ENCODE results near the gene RPL39. TPM values are rescaled to one million over a fixed set of nuclear protein-coding genes. Genes with fewer than 3 reads are reported as not detected.
"Not testable (repeated sequence)": the region's sequence is repeated elsewhere in the genome, so short reads cannot be mapped to it uniquely, and the experiment has no call there.

Gene RPL39
- 6,218 TPM for total RNA-seq

DNA sequence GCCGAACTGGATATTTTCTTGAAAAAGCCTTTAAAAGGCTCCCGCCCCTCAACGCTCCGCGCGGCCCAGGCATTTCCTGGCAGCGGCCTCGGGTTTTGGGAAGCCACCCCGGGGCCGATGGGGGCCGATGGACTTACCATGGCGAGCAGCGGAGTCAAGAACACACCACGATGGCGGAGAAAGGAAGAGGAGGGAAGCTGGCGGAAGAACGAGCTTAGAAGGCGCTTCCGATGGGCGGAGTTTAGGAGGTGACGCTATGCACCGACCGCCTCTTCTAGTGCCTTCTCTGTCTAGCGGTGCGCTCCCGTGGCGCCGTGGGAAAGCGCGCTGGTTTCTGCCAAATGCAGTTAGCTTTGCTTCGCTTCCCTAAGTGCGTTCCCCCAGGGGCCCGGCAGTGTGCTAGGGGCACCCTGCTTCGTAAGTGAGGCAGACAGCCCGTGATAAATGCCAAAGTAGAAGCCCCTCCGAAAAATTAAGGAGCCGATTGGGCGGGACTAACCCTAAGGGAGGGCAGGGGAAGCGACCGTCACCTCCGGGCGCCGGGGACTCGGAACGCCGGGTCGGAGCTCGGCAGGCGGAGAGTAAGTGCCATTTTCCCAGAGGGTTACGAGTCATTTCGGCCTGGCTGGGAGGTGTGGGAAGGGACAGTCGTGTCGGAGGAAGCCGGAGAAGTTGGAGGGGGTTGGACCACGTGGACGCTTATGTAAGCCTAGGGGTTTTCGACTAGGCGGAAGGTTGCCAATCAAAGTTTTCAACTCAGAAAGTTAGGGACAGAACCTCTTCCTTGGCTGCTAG lies at the start of gene RPL39:
RPL39 (minus strand) TSS at position 194 of the 795 bp plus-strand sequence; CDS start at position 140, 54 bp downstream.
- H3K9me3 ChIP-seq (ENCODE audit: low read depth, low read length): no peaks in the 10 kb centered on the region
- no peaks in the 10 kb centered on the region for H3K27me3 ChIP-seq (ENCODE audit: insufficient read depth, low read length)
- H3K4me3 ChIP-seq (ENCODE audit: low read length): peak within 1 kb of the TSS; percentile 83
- H3K4me1 ChIP-seq (ENCODE audit: insufficient read depth, low read length): peaks cover 31% of the 10 kb centered on the region

DNA sequence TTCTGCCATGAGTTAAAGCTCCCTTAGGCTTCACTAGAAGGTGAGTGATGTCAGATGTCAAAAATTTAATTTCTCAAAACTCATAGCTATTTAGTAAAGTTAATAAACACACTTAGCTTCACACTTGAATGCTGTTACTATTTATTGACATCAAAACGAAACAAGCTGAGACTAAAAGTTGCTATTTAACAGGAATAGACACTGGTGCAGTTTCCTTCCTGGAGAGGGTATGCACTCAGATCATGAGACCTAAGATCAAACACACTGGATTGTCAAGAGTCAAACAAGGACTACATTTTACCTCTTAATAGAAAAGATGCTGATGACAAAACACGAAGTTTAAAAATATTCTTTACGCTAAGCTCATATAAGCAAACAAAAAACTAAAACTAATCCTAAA lies 42.5 kb upstream of the RPL39 start:
- no peaks in the 10 kb centered on the region for H3K27me3 ChIP-seq (ENCODE audit: insufficient read depth, low read length)
- H3K9me3 ChIP-seq (ENCODE audit: low read depth, low read length): no peaks in the 10 kb centered on the region
- no peaks in the 10 kb centered on the region for H3K4me1 ChIP-seq (ENCODE audit: insufficient read depth, low read length)
- H3K4me3 ChIP-seq (ENCODE audit: low read length): no peak overlapping the region

DNA sequence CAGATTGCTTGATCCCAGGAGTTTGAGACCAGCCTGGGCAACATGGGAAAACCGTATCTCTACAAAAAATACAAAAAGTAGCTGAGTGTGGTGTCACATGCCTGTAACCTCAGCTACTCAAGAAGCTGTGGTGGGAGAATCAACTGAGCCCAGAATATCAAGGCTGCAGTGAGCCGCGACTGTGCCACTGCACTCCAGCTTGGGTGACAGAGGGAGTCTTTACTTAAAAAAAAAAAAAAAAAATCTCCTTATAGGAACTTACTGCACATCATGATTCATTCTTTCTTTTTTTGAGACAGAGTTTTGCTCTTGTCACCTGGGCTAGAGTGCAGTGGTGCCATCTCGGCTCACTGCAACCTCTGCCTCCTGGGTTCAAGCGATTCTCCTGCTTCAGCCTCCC lies 37.0 kb upstream of the RPL39 start:
- Histone ChIP-seq H3K4me1 (ENCODE audit: insufficient read depth, low read length) (no peaks in the 10 kb centered on the region), H3K4me3 (ENCODE audit: low read length) (no peak overlapping the region), H3K9me3 (ENCODE audit: low read depth, low read length) (no peaks in the 10 kb centered on the region), H3K27me3 (ENCODE audit: insufficient read depth, low read length) (no peaks in the 10 kb centered on the region)

DNA sequence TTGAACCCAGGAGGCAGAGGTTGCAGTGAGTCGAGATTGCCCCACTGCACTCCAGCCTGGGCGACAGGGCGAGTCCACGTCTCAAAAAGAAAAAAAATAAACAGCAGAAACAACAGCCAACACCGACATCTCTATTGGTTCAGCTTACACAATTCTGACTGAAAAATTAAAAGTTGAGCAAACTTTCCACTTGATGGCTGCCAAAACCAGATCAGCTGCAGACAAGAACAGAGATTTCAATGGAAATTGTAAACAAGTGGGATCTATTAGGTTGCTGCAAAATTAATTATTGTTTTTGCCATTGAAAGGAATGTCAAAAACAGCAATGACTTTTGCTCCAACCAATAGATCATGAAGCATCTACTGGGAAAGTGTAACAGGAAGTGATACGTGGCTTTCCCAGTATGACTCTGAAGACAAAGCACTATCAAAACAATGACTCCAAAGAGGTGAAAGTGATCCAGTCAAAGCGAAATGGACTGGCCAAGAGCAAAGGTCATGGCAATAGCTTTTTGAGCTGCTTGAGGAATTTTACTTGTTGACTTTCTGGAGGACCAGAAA lies 35.0 kb upstream of the RPL39 start:
- Histone ChIP-seq H3K27me3 (ENCODE audit: insufficient read depth, low read length) (no peaks in the 10 kb centered on the region), H3K9me3 (ENCODE audit: low read depth, low read length) (no peaks in the 10 kb centered on the region), H3K4me3 (ENCODE audit: low read length) (no peak overlapping the region), H3K4me1 (ENCODE audit: insufficient read depth, low read length) (no peaks in the 10 kb centered on the region)

DNA sequence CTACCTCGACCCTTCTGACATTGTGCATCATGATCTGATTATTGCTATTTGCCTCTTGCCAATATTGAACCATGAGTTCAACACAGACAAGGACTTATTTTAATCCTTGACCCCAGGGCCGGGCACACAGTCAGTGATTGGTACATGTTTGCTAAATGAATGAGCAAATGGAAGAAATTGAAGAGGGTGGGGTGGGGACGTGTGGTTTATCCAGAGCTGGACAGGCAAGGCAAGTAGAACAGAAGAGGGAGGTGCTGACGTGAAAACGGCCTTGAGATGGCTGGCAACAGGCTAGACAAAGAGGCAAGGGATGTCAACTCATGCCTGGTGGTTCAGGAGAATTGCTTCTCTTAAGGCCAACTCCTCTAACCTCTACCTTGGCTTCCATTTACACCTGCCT lies 32.8 kb upstream of the RPL39 start:
- not testable (repeated sequence) for H3K9me3 ChIP-seq (ENCODE audit: low read depth, low read length); H3K4me1 ChIP-seq (ENCODE audit: insufficient read depth, low read length); H3K4me3 ChIP-seq (ENCODE audit: low read length); H3K27me3 ChIP-seq (ENCODE audit: insufficient read depth, low read length)

DNA sequence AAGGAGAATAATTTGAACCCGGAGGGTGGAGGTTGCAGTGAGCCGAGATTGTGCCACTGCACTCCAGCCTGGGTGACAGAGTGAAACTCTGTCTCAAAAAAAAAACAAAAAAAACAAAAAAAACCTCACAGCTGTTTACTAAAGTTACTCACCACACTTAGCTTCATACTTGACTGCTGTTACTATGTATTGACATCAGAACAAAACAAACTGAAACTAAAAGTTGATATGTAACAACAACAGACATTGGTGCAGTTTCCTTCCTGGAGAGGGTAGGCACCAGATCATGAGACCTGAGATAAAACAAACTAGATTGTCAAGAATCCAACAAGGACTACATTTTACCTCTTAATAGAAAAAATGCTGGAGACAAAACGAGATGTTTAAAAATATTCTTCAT lies 30.3 kb upstream of the RPL39 start:
- H3K9me3 ChIP-seq (ENCODE audit: low read depth, low read length); H3K4me3 ChIP-seq (ENCODE audit: low read length); H3K4me1 ChIP-seq (ENCODE audit: insufficient read depth, low read length); H3K27me3 ChIP-seq (ENCODE audit: insufficient read depth, low read length): not testable (repeated sequence)

DNA sequence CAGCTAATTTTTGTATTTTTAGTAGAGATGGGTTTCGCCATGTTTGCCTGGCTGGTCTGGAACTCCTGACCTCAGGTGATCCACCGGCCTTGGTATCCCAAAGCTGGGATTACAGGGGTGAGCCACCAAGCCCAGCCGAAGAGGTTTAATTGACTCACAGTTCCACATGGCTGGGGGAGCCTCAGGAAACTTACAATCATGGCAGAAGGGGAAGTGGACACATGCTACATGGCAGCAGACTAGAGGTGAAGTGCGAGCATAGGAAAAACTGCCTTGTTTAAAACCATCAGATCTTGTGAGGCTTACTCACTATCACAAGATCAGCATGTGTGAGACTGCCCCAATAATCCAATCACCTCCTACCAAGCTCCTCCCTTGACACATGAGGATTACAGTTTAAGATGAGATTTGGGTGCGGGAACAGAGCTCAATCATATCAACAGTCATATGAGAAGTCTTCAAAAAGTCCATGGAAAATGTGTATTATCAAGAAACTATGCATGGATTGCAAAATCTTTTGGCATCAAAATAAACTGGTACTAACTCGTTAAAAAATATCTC lies 25.8 kb upstream of the RPL39 start:
- H3K4me3 ChIP-seq (ENCODE audit: low read length): no peak overlapping the region
- H3K27me3 ChIP-seq (ENCODE audit: insufficient read depth, low read length): no peaks in the 10 kb centered on the region
- no peaks in the 10 kb centered on the region for H3K4me1 ChIP-seq (ENCODE audit: insufficient read depth, low read length)
- no peaks in the 10 kb centered on the region for H3K9me3 ChIP-seq (ENCODE audit: low read depth, low read length)

DNA sequence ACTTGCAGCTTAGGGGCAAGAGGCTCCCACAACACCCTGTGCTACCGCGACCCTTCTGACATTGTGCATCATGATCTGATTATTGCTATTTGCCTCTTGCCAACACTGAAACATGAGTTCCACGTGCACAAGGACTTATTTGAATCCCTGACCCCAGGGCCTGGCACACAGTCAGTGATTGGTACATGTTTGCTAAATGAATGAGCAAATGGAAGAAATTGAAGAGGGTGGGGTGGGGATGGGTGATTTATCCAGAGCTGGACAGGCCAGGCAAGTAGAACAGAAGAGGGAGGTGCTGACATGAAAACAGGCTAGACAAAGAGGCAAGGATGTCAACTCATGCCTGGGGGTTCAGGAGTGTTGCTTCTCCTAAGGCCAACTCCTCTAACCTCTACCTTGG lies 24.9 kb upstream of the RPL39 start:
- Histone ChIP-seq H3K9me3 (ENCODE audit: low read depth, low read length) (no peaks in the 10 kb centered on the region), H3K4me1 (ENCODE audit: insufficient read depth, low read length) (no peaks in the 10 kb centered on the region)

DNA sequence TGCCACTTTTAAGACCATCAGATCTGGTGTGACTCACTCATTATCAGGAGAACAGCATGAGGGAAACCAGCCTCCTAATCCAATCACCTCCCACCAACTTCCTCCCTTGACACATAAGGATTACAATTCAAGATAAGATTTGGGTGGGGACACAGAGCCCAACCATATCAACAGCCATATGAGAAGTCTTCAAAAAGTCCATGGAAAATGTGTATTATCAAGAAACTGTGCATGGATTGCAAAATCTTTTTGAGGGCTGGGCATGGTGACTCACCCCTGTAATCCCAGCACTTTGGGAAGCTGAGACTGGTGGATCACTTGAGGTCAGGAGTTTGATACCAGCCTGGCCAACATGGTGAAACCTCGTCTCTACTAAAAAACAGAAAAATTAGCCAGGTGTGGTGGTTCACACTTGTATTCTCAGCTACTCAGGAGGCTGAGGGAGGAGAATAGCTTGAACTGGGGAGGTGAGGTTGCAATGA lies 17.8 kb upstream of the RPL39 start:
- Histone ChIP-seq H3K27me3 (ENCODE audit: insufficient read depth, low read length) (no peaks in the 10 kb centered on the region), H3K4me3 (ENCODE audit: low read length) (no peak overlapping the region), H3K4me1 (ENCODE audit: insufficient read depth, low read length) (no peaks in the 10 kb centered on the region), H3K9me3 (ENCODE audit: low read depth, low read length) (no peaks in the 10 kb centered on the region)

More for the DNA sequence above, 24.9 kb upstream of the RPL39 start:
- Histone ChIP-seq H3K4me3 (ENCODE audit: low read length) (no peak overlapping the region), H3K27me3 (ENCODE audit: insufficient read depth, low read length) (no peaks in the 10 kb centered on the region)

DNA sequence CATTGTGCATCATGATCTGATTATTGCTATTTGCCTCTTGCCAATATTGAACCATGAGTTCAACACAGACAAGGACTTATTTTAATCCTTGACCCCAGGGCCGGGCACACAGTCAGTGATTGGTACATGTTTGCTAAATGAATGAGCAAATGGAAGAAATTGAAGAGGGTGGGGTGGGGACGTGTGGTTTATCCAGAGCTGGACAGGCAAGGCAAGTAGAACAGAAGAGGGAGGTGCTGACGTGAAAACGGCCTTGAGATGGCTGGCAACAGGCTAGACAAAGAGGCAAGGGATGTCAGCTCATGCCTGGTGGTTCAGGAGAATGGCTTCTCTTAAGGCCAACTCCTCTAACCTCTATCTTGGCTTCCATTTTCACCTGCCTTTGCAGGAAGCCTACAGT lies 17.0 kb upstream of the RPL39 start:
- H3K9me3 ChIP-seq (ENCODE audit: low read depth, low read length); H3K4me1 ChIP-seq (ENCODE audit: insufficient read depth, low read length); H3K4me3 ChIP-seq (ENCODE audit: low read length); H3K27me3 ChIP-seq (ENCODE audit: insufficient read depth, low read length): not testable (repeated sequence)

DNA sequence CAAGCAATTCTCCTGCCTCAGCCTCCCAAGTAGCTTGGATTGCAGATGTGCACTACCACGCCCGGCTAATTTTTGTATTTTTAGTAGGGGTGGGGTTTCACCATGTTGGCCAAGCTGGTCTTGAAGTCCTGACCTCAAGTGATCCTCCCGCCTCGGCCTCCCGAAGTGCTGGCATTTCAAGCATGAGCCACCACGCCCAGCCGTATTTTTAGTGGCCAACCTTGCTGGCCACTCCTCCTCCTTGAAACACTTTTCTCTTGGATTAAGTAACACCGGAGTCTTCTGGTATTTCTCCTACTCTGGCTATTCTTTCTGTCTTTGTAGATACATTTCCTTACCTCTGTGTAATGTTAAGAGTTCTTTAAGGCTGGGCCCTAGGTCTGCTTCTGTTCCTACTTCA lies 11.1 kb upstream of the RPL39 start:
- Histone ChIP-seq H3K27me3 (ENCODE audit: insufficient read depth, low read length) (no peaks in the 10 kb centered on the region), H3K9me3 (ENCODE audit: low read depth, low read length) (no peaks in the 10 kb centered on the region)

DNA sequence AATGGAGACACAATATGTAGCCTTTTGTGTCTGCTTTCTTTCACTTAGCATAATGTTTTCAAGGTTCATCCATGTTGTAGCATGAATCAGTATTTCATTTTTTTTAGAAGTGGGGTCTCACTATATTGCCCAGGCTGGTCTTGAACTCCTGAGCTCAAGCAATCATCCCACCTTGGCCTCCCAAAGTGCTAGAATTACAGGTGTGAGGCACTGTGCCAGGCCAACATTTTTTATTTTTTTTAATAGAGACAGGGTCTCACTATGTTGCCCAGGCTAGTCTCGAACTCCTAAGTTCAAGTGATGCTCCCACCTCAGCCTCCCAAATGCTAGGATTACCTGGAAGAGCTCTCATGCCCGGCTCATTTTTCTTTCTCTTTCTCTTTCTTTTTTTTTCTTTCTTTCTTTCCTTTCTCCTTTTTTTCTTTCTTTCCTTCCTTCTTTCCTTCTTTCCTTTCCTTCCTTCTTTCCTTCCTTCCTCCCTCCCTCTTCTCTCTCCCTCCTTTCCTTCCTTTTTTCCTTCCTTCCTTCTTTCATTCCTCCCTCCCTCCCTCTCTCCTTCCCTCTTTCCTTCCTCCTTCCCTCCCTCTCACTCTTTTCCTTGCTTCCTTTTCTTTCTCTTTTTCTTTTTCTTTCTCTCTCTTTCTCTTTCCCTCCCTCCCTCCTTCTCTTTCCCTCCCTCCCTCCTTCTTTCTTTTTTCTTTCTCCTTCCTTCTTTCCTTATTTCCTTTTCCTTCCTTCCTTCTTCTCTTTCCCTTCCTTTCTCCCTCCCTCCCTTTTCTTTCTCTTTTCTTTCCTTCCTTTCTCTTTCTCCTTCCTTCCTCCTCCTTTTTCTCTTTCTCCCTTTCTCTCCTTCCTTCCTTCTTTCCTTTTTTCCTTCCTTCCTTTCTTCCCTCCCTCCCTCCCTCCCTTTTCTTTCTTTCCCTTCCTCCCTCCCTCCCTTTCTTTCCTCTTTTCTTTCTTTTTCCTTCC lies 10.1 kb upstream of the RPL39 start:
- Histone ChIP-seq H3K27me3 (ENCODE audit: insufficient read depth, low read length) (no peaks in the 10 kb centered on the region), H3K9me3 (ENCODE audit: low read depth, low read length) (no peaks in the 10 kb centered on the region), H3K4me1 (ENCODE audit: insufficient read depth, low read length) (no peaks in the 10 kb centered on the region), H3K4me3 (ENCODE audit: low read length) (no peak overlapping the region)

More for the DNA sequence above, 11.1 kb upstream of the RPL39 start:
- Histone ChIP-seq H3K4me1 (ENCODE audit: insufficient read depth, low read length) (no peaks in the 10 kb centered on the region), H3K4me3 (ENCODE audit: low read length) (no peak overlapping the region)

DNA sequence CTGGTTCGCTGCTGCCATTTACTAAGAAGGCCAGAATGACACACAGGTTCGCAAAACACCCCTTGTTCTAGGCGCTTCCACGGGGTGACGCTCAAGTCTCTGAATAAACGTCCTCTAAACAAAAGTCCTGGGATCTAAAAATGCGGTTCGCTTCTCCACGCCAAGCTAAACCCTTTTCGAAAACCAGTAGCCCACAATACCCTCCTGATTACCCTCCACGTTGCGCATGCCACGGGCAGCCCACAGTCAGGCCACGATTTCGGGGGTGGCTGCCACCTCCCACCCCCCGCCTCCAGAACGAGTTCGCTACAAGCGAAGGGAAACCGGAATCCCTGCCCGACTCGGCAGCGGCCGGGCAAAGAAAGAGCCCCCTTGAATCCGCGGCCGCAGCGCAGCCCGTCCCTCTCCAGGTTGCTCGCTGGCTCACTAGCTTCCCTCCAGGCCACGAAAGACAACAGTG lies 423 bp downstream of the RPL39 start:
- Histone ChIP-seq H3K9me3 (ENCODE audit: low read depth, low read length) (no peaks in the 10 kb centered on the region), H3K27me3 (ENCODE audit: insufficient read depth, low read length) (no peaks in the 10 kb centered on the region), H3K4me1 (ENCODE audit: insufficient read depth, low read length) (peaks cover 31% of the 10 kb centered on the region), H3K4me3 (ENCODE audit: low read length) (peak overlapping the region; percentile 83)

DNA sequence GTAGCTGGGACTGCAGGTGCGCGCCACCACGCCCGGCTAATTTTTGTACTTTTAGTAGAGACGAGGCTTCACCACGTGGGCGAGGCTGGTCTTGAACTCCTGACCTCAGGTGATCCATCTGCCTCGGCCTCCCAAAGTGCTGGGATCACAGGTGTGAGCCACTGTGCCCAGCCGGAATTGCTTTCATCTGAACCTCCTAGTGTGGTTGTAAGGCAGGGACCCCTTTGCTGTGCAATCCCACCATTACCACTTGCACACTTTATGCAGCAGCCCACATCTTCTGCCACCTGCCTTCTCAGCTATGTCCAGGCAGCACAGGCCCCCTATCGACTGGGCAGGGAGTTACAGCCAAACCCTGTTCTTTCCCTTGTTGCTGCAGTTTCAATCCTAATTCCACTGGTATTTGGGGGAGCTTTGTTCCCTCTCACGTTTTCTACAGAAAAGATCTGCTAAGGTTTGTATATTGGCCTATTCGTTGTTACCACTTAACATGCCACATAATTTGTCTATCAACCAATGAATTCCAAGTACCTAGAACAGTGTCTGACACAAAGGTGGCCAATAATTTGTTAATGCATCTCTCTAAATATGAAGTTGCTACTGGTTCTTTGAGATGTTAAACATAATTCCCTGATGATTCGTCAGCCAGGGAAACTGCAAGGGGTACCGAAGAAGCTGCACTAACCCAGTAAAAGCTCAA lies 6.5 kb downstream of the RPL39 start:
- peaks cover 41% of the 10 kb centered on the region for H3K4me1 ChIP-seq (ENCODE audit: insufficient read depth, low read length)
- H3K27me3 ChIP-seq (ENCODE audit: insufficient read depth, low read length): no peaks in the 10 kb centered on the region
- no peak overlapping the region for H3K4me3 ChIP-seq (ENCODE audit: low read length)
- H3K9me3 ChIP-seq (ENCODE audit: low read depth, low read length): no peaks in the 10 kb centered on the region

Data from mononuclear cell (primary cell).